ENCODE results near the gene VWA7.

DNA sequence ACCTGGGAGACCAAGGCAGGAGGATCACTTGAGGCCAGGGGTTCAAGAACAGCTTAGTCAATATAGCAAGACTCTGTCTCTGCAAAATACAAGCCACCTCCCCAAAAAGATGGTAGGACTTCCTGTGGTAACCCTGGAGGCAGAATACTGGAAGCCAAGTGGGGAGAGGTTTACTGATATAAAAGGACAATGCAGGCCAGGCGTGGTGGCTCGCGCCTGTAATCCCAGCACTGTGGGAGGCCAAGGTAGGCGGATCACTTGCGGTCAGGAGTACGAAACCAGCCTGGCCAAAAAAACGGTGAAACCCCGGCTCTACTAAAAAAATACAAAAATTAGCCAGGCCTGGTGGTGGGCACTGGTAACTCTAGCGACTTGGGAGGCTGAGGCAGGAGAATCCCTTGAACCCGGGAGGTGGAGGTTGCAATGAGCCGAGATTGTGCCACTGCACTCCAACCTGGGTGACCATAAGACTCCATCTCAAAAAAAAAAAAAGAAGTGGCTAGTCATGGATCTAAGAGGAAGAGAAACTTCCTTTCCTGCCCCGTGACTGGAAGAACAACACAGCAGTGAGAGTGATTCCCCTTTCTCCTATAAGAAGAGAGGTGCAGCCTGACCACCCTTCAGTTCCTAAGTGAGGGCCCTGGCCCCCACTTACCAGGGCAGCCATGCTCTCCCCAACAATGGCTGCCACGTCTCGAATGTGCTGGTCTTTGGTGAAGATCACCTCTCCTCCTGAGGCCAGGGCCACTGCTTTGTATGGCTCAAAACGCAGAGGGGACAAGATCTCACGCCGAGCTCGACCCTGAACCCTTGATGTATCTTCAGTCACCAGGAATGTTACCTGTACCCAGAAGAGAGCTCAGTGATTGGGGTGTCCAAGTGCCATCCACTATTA, 8.5 kb downstream of the VWA7 start:
- TF ChIP-seq, protein P1, sequence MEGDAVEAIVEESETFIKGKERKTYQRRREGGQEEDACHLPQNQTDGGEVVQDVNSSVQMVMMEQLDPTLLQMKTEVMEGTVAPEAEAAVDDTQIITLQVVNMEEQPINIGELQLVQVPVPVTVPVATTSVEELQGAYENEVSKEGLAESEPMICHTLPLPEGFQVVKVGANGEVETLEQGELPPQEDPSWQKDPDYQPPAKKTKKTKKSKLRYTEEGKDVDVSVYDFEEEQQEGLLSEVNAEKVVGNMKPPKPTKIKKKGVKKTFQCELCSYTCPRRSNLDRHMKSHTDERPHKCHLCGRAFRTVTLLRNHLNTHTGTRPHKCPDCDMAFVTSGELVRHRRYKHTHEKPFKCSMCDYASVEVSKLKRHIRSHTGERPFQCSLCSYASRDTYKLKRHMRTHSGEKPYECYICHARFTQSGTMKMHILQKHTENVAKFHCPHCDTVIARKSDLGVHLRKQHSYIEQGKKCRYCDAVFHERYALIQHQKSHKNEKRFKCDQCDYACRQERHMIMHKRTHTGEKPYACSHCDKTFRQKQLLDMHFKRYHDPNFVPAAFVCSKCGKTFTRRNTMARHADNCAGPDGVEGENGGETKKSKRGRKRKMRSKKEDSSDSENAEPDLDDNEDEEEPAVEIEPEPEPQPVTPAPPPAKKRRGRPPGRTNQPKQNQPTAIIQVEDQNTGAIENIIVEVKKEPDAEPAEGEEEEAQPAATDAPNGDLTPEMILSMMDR (IDR thresholded peaks at IDR 0.05), result no peak
- TF ChIP-seq POLR2A (IDR thresholded peaks at IDR 0.05), result no peak

All from esophagus squamous epithelium (tissue), 4 donors.